Upper lobe of right lung (tissue), 1 donor: ENCODE measurements around the gene TRIM38. TPM values are rescaled to one million over a fixed set of nuclear protein-coding genes. Genes with fewer than 3 reads are reported as not detected.
"Not testable (repeated sequence)": the region's sequence is repeated elsewhere in the genome, so short reads cannot be mapped to it uniquely, and the experiment has no call there.

Experiments used
- ATAC-seq: fragments of 200-7000 bp; cut with Tn5 transposase; one replicate; pipeline ENCODE4 v1.9.1; 2020; ENCODE audit warnings: mild to moderate bottlenecking, moderate library complexity
- DNase-seq: peaks from one replicate; pipeline ENCODE4 v3.0.0-alpha.2; 2020
- H3K27ac ChIP-seq: fragments of 200-600 bp; one replicate; pipeline ENCODE4 v1.8.0; 2022
- H3K27me3 ChIP-seq: fragments of 200-600 bp; one replicate; pipeline ENCODE4 v1.8.0; 2022; ENCODE audit warnings: mild to moderate bottlenecking
- H3K36me3 ChIP-seq: fragments of 200-600 bp; one replicate; pipeline ENCODE4 v1.8.0; 2022
- H3K4me1 ChIP-seq: fragments of 200-600 bp; one replicate; pipeline ENCODE4 v1.8.0; 2022
- H3K4me3 ChIP-seq: fragments of 200-600 bp; one replicate; pipeline ENCODE4 v1.8.0; 2022; ENCODE audit warnings: mild to moderate bottlenecking
- H3K9me3 ChIP-seq: fragments of 200-600 bp; one replicate; pipeline ENCODE4 v1.8.0; 2022
- CTCF ChIP-seq: fragments of 200-600 bp; IDR thresholded peaks from one replicate; pipeline ENCODE4 v1.8.0; 2022; ENCODE audit warnings: antibody characterized with exemption
- intact Hi-C: fragments of 100-400 bp; cut with DNase I; formaldehyde crosslinking; loops from one replicate; pipeline ENCODE4 v1.11.0; 2022
- total RNA-seq: library from RNA; stranded (reverse); fragmentation: NEBNext Ultra II Directional; extraction: Animal tissue kit (Norgen Biotek cat#: 25700); gene quantifications from one replicate; pipeline ENCODE4 v1.2.1, GENCODE V29; 2021
- donor health status: DM: no; HTN: yes; CAD: no; lungs with severe emphysema.

TRIM38 gene
- total RNA-seq, 1 donor from 2014 or later, result 18.0 TPM

DNA sequence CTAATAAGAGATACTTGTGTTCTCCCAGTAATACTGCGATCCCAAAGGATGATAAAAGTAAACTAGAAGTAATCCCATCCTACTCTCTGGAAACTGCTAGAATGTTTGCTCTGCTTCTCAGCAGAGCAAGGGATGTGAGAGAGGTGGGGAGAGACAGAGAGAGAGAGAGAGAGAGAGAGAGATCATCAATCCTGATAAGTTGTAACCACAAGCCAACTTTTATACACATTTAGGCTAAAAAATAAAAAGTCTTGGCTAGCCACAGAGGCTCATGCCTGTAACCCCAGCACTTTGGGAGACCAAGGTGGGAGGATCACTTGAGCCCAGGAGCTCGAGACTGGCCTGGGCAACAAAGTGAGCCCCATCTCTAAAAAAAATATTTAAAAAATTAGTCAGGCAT is 16.0 kb upstream of the TRIM38 start:
- TF ChIP-seq CTCF, result no peak
- Histone ChIP-seq H3K4me1 (no peaks in the 10 kb centered on the region), H3K36me3 (no peaks in the 10 kb centered on the region), H3K9me3 (no peaks in the 10 kb centered on the region), H3K27ac (no peak overlapping the region), H3K27me3 (no peaks in the 10 kb centered on the region), H3K4me3 (no peak overlapping the region)
- DNase-seq (no peak), ATAC-seq (no peak)
- intact Hi-C loops, result no loop called here

DNA sequence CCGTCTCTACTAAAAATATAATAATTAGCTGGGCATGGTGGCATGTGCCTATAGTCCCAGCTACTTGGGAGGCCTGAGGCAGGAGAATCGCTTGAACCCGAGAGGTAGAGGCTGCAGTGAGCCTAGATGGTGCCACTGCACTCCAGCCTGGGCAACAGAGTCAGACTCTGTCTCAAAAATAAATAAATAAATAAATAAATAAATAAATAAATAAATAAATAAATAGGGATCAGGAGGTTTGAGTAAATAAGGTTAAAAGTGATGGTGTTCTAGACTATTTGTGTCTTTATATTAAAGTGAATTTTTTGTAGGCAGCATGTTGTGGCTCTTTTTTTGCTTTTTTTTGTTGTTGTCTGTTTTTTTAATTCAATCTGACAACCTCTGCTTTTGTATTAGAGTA is 15.1 kb upstream of the TRIM38 start:
- H3K27ac ChIP-seq, H3K9me3 ChIP-seq, intact Hi-C loops, H3K4me1 ChIP-seq, H3K4me3 ChIP-seq, H3K27me3 ChIP-seq, H3K36me3 ChIP-seq, DNase-seq, ATAC-seq: not testable (repeated sequence)

GRCh38 chr6:25949695-25950094 is 12.9 kb upstream of the TRIM38 start:
- no peaks in the 10 kb centered on the region for H3K9me3 ChIP-seq
- no peak overlapping the region for H3K27ac ChIP-seq
- no peak for TF ChIP-seq CTCF
- ATAC-seq (no peak), DNase-seq (no peak)
- no peak overlapping the region for H3K4me3 ChIP-seq
- H3K27me3 ChIP-seq, result no peaks in the 10 kb centered on the region
- H3K36me3 ChIP-seq, result no peaks in the 10 kb centered on the region
- intact Hi-C loops, result no loop called here
- no peaks in the 10 kb centered on the region for H3K4me1 ChIP-seq

DNA sequence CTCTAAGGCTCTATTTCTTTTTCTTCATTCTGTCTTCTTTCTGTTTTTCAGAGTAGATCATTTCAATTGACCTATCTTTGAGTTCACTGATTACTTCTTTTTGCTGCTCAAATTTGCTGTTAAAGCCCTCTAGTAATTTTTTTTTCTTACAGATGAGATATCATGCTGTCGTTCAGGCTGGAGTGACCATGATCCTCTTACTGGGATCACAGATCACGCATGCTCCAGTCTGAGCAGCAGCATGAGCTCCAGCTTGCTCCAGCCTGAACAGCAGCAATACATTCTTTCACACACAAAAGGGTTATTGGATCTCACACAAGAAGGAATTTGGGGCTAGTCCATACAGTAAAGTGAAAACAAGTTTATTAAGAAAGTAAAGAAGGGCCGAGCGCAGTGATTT is 12.3 kb upstream of the TRIM38 start:
- H3K27me3 ChIP-seq, result no peaks in the 10 kb centered on the region
- H3K4me3 ChIP-seq, result no peak overlapping the region
- no peaks in the 10 kb centered on the region for H3K4me1 ChIP-seq
- ATAC-seq (no peak), DNase-seq (no peak)
- H3K27ac ChIP-seq, result no peak overlapping the region
- H3K36me3 ChIP-seq, result no peaks in the 10 kb centered on the region
- intact Hi-C loops, result no loop called here
- no peak for TF ChIP-seq CTCF
- H3K9me3 ChIP-seq, result no peaks in the 10 kb centered on the region

- Histone ChIP-seq H3K36me3 (no peaks in the 10 kb centered on the region), H3K4me1 (no peaks in the 10 kb centered on the region), H3K27me3 (no peaks in the 10 kb centered on the region), H3K9me3 (no peaks in the 10 kb centered on the region), H3K4me3 (no peak overlapping the region), H3K27ac (no peak overlapping the region)
- intact Hi-C loops, result no loop called here
- ATAC-seq (no peak), DNase-seq (no peak)
- no peak for TF ChIP-seq CTCF
Observed at GRCh38 chr6:25951296-25952032, 11.1 kb upstream of the TRIM38 start.

- Histone ChIP-seq H3K4me1 (no peaks in the 10 kb centered on the region), H3K9me3 (no peaks in the 10 kb centered on the region), H3K27ac (no peak overlapping the region), H3K4me3 (no peak overlapping the region), H3K36me3 (no peaks in the 10 kb centered on the region), H3K27me3 (no peaks in the 10 kb centered on the region)
- DNase-seq (no peak), ATAC-seq (no peak)
- intact Hi-C loops, result no loop called here
- no peak for TF ChIP-seq CTCF
Observed at GRCh38 chr6:25952535-25952934, 10.1 kb upstream of the TRIM38 start.
